ENCODE data around the gene NTMT1.

DNA sequence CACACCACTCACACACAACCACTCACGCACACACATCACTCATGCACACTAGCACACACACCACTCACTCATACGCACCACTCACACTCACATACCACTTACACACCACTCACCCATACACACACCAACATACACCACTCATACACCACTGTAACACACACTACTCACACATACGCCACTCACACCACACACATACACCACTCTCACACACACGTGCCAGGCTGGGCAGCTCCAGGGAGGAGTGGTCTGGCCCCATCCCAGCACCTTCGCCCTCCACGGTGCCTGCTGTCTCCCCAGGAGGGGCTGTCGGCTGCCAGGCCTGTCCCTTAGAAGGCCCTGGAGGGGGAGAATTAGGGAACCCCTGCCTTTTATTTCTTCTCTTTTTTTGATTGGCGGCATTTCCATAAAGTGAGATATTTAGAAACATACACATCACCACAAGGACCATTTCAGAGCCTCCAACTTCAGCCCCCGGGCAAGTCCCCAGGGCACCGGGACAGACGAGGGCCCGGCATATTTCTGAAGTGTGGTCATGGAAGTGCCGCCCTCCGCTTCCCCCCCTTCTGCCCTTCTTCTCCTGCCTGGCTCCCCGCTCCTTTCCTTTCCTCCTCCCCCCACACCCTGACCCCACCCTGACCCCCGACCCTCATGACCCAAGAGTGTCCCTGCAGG, 22.3 kb downstream of the NTMT1 start:
- TF ChIP-seq POLR2A (IDR thresholded peaks at IDR 0.05; ENCODE audit: low read depth, low read length) (no peak), POLR2AphosphoS5 (IDR thresholded peaks at IDR 0.05; ENCODE audit: low read depth, low read length) (no peak)
